Transverse colon (tissue), 3 donors: Measurements from ENCODE around the gene OR1N1.

Experiments
- CTCF ChIP-seq, 5 experiments: fragments of 200-600 bp in 3 of 5; fragments of 450-650 bp in 2 of 5; sonication (generic) in 3 of 5; IDR thresholded peaks; 1 replicate in 2 of 5; 2 replicates in 3 of 5; pipeline ENCODE4 v1.5.1; 2016 to 2017; ENCODE audit warnings: antibody characterized with exemption in 5 of 5, inconsistent platforms in 3 of 5, mild to moderate bottlenecking in 2 of 5, moderate library complexity in 1 of 5
- EP300 ChIP-seq: sonication (generic); formaldehyde crosslinking; IDR thresholded peaks from one replicate; pipeline ENCODE4 v1.6.1; 2017; ENCODE audit warnings: antibody characterized with exemption, low read depth

GRCh38 chr9:122518226-122518625 lies 8.9 kb downstream of the OR1N1 start:
- TF ChIP-seq CTCF (IDR thresholded peaks at IDR 0.05) (no peak), EP300 (no peak)
